Measurements from ENCODE around the gene IQUB. TPM values are rescaled to one million over a fixed set of nuclear protein-coding genes. Genes with fewer than 3 reads are reported as not detected.

Gene IQUB
- polyA plus RNA-seq, 1 donor from 2014 or later, result 0.41 TPM

DNA sequence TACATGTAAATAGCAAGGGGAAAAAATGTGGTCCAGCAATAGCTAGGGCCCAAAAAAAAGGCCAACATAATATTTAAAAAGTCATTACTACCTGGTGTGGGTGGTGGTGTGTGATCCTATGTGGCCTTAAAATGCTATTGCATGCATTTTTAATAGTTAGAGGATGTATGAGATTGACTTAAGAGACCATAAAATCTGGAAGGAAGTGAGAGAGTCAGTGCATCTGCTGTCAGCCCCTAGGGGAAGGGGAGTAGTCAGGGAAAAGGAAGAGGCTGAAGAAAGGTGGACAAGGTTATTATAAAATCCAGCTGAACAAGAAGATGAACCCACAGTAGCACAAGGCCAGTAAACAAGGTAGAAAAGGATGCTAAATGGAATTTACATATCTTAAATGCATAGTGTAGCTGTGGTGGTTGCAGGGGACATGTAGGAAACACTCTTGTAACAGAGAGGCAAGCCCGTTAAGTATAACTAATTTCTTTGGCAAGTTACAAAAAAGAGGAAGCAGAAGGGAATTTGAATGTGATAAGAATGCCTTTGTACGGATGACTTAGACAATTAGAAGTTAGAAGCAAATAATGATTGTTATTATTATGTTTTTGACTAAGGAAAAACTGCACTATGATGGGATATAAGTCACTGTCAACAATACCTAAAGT is 35.1 kb upstream of the IQUB start:
- H3K4me3 ChIP-seq (ENCODE audit: low read length), result no peak overlapping the region
- no peak overlapping the region for H3K27ac ChIP-seq (ENCODE audit: low read length)
- H2AFZ ChIP-seq (ENCODE audit: low read depth, low read length), result no peak overlapping the region
- H3F3A ChIP-seq (ENCODE audit: insufficient read depth, low read length, poor library complexity, severe bottlenecking), result no peaks in the 10 kb centered on the region
- TF ChIP-seq TAF1 (IDR thresholded peaks at IDR 0.05; ENCODE audit: low read depth) (no peak), EZH2 (IDR thresholded peaks at IDR 0.05; ENCODE audit: borderline replicate concordance, insufficient read depth, low read length, poor library complexity, severe bottlenecking) (no peak), MXI1 (conservative IDR thresholded peaks at IDR 0.05; ENCODE audit: poor library complexity, severe bottlenecking) (no peak), EP300 (conservative IDR thresholded peaks at IDR 0.05; ENCODE audit: poor library complexity, severe bottlenecking) (no peak), SMC3 (conservative IDR thresholded peaks at IDR 0.05; ENCODE audit: poor library complexity) (no peak), RAD21 (conservative IDR thresholded peaks at IDR 0.05) (no peak), POLR2AphosphoS5 (IDR thresholded peaks at IDR 0.05) (no peak)
- TF ChIP-seq, protein P1, sequence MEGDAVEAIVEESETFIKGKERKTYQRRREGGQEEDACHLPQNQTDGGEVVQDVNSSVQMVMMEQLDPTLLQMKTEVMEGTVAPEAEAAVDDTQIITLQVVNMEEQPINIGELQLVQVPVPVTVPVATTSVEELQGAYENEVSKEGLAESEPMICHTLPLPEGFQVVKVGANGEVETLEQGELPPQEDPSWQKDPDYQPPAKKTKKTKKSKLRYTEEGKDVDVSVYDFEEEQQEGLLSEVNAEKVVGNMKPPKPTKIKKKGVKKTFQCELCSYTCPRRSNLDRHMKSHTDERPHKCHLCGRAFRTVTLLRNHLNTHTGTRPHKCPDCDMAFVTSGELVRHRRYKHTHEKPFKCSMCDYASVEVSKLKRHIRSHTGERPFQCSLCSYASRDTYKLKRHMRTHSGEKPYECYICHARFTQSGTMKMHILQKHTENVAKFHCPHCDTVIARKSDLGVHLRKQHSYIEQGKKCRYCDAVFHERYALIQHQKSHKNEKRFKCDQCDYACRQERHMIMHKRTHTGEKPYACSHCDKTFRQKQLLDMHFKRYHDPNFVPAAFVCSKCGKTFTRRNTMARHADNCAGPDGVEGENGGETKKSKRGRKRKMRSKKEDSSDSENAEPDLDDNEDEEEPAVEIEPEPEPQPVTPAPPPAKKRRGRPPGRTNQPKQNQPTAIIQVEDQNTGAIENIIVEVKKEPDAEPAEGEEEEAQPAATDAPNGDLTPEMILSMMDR (IDR thresholded peaks at IDR 0.05; ENCODE audit: poor library complexity, severe bottlenecking), result no peak
- TF ChIP-seq, protein P2, sequence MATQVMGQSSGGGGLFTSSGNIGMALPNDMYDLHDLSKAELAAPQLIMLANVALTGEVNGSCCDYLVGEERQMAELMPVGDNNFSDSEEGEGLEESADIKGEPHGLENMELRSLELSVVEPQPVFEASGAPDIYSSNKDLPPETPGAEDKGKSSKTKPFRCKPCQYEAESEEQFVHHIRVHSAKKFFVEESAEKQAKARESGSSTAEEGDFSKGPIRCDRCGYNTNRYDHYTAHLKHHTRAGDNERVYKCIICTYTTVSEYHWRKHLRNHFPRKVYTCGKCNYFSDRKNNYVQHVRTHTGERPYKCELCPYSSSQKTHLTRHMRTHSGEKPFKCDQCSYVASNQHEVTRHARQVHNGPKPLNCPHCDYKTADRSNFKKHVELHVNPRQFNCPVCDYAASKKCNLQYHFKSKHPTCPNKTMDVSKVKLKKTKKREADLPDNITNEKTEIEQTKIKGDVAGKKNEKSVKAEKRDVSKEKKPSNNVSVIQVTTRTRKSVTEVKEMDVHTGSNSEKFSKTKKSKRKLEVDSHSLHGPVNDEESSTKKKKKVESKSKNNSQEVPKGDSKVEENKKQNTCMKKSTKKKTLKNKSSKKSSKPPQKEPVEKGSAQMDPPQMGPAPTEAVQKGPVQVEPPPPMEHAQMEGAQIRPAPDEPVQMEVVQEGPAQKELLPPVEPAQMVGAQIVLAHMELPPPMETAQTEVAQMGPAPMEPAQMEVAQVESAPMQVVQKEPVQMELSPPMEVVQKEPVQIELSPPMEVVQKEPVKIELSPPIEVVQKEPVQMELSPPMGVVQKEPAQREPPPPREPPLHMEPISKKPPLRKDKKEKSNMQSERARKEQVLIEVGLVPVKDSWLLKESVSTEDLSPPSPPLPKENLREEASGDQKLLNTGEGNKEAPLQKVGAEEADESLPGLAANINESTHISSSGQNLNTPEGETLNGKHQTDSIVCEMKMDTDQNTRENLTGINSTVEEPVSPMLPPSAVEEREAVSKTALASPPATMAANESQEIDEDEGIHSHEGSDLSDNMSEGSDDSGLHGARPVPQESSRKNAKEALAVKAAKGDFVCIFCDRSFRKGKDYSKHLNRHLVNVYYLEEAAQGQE (IDR thresholded peaks at IDR 0.05; ENCODE audit: borderline replicate concordance), result no peak
- no peaks in the 10 kb centered on the region for H4K20me1 ChIP-seq (ENCODE audit: insufficient read depth)
- no peaks in the 10 kb centered on the region for H3K27me3 ChIP-seq (ENCODE audit: insufficient read depth, low read depth, low read length)
- no peaks in the 10 kb centered on the region for H3K9me2 ChIP-seq (ENCODE audit: insufficient read depth, low read length)
- no peaks in the 10 kb centered on the region for H3K79me2 ChIP-seq (replicated peaks; ENCODE audit: insufficient read depth, low read length)
- H3K9me3 ChIP-seq (ENCODE audit: low read length), result no peaks in the 10 kb centered on the region
- no peak overlapping the region for H3K9ac ChIP-seq (ENCODE audit: low read length)
- H3K4me2 ChIP-seq (ENCODE audit: low read length), result no peak overlapping the region
- H3K36me3 ChIP-seq (ENCODE audit: insufficient read depth, low read length), result no peaks in the 10 kb centered on the region

DNA sequence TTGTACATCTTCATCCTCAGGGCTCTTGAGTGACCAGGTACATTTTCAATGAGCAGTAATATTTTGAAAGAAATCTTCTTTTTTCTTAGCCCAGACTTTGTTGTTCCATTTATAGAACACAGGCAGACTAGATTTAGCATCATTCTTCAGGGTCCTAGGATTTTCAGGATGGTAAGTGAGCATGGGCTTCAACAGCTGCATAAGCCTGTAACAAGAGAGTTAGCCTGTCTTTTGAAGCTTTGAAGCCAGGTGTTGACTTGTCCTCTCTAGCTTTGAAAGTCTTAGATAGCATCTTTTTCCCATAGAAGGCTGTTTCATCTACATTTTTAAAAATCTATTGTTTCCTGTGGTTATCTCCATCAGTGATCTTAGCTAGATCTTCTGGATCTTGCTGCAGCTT is 27.7 kb upstream of the IQUB start:
- Histone ChIP-seq H4K20me1 (ENCODE audit: insufficient read depth) (no peaks in the 10 kb centered on the region), H3K9me2 (ENCODE audit: insufficient read depth, low read length) (no peaks in the 10 kb centered on the region), H3K27ac (ENCODE audit: low read length) (no peak overlapping the region), H3K36me3 (ENCODE audit: insufficient read depth, low read length) (no peaks in the 10 kb centered on the region), H3K4me3 (ENCODE audit: low read length) (no peak overlapping the region), H3K9ac (ENCODE audit: low read length) (no peak overlapping the region), H3K4me2 (ENCODE audit: low read length) (no peak overlapping the region), H3K27me3 (ENCODE audit: insufficient read depth, low read depth, low read length) (no peaks in the 10 kb centered on the region), H3F3A (ENCODE audit: insufficient read depth, low read length, poor library complexity, severe bottlenecking) (no peaks in the 10 kb centered on the region), H2AFZ (ENCODE audit: low read depth, low read length) (no peak overlapping the region), H3K79me2 (replicated peaks; ENCODE audit: insufficient read depth, low read length) (peaks cover 5% of the 10 kb centered on the region), H3K9me3 (ENCODE audit: low read length) (no peaks in the 10 kb centered on the region)
- TF ChIP-seq, protein P1 (IDR thresholded peaks at IDR 0.05; ENCODE audit: poor library complexity, severe bottlenecking), result no peak
- TF ChIP-seq, protein P2 (IDR thresholded peaks at IDR 0.05; ENCODE audit: borderline replicate concordance), result no peak
- TF ChIP-seq POLR2AphosphoS5 (IDR thresholded peaks at IDR 0.05), result no peak
- no peak for TF ChIP-seq TAF1 (IDR thresholded peaks at IDR 0.05; ENCODE audit: low read depth)
- TF ChIP-seq EZH2 (IDR thresholded peaks at IDR 0.05; ENCODE audit: borderline replicate concordance, insufficient read depth, low read length, poor library complexity, severe bottlenecking), result no peak
